ENCODE results near the gene IFNG-AS1. TPM values are rescaled to one million over a fixed set of nuclear protein-coding genes. Genes with fewer than 3 reads are reported as not detected.

The IFNG-AS1 gene
- total RNA-seq, 2 donors from 2014 or later = 2.7 TPM; not detected in 1

DNA sequence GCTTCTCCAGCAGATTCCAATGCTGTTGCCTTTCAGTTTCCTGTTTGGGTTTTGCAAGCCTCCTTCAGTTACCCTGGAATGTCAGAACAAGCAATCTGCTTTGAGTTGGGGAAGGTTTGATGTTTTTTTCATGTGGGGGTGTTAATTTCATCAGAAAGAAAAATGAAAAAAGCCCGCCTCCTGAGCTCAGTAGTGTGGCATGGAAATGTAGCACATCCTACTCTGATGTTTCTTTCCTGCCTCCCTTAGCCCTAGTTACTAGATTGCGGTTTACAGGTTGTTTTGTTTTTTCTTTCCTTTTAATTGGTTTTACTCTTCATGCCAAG lies 22.6 kb downstream of the IFNG-AS1 start:
- TF ChIP-seq, protein P1, sequence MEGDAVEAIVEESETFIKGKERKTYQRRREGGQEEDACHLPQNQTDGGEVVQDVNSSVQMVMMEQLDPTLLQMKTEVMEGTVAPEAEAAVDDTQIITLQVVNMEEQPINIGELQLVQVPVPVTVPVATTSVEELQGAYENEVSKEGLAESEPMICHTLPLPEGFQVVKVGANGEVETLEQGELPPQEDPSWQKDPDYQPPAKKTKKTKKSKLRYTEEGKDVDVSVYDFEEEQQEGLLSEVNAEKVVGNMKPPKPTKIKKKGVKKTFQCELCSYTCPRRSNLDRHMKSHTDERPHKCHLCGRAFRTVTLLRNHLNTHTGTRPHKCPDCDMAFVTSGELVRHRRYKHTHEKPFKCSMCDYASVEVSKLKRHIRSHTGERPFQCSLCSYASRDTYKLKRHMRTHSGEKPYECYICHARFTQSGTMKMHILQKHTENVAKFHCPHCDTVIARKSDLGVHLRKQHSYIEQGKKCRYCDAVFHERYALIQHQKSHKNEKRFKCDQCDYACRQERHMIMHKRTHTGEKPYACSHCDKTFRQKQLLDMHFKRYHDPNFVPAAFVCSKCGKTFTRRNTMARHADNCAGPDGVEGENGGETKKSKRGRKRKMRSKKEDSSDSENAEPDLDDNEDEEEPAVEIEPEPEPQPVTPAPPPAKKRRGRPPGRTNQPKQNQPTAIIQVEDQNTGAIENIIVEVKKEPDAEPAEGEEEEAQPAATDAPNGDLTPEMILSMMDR (IDR thresholded peaks at IDR 0.05) = no peak
- H3K4me1 ChIP-seq = no peaks in the 10 kb centered on the region
- no peaks in the 10 kb centered on the region for H3K36me3 ChIP-seq
- no peak overlapping the region for H3K4me3 ChIP-seq
- H3K9me3 ChIP-seq = no peaks in the 10 kb centered on the region
- no peak overlapping the region for H3K27ac ChIP-seq
- no peak for DNase-seq (ENCODE audit: low spot score)
- no peaks in the 10 kb centered on the region for H3K27me3 ChIP-seq

DNA sequence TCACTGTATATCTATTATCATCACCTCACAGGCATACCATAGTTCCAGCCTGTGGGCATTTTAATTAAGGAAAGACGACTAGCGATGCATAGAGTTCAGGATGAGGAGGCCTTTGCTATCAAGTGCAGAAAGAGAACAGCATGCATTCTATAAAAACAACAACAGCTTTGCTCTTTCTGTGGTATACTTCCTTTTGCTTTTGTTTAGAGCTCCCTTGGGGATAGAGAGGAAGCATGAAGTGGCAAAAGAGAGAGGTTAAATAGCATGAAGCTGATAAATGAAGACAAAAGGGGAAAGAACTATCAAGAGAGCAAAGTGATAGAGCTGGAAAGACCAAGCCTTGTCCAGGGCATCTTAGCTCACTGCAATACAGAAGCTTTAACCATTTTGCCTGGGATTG lies 23.5 kb downstream of the IFNG-AS1 start:
- H3K4me1 ChIP-seq = no peaks in the 10 kb centered on the region
- no peak for DNase-seq (ENCODE audit: low spot score)
- no peak overlapping the region for H3K4me3 ChIP-seq
- TF ChIP-seq, protein P1 (IDR thresholded peaks at IDR 0.05) = no peak
- H3K27me3 ChIP-seq = no peaks in the 10 kb centered on the region
- no peak overlapping the region for H3K27ac ChIP-seq
- no peaks in the 10 kb centered on the region for H3K36me3 ChIP-seq
- H3K9me3 ChIP-seq = no peaks in the 10 kb centered on the region

DNA sequence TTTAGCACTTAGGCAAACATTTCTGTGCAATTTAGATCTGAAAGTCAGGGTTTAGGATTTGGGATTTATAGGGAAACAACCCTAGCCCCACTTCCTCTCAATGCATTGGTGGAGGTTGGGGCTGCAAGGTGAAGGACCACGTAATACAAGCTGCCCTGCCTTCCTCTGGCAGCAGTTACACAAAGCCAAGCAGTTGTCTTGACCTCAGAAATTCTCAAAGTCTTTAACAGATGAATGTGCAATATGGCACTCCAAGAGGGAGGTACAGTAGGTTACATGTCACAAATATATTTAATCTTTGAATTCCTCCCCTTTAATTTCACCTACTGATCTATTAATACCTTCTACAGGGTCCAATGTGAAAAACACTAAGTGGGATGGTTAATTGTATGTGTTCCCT lies 23.9 kb downstream of the IFNG-AS1 start:
- Histone ChIP-seq H3K36me3 (no peaks in the 10 kb centered on the region), H3K27me3 (no peaks in the 10 kb centered on the region), H3K4me1 (no peaks in the 10 kb centered on the region), H3K4me3 (no peak overlapping the region), H3K9me3 (no peaks in the 10 kb centered on the region), H3K27ac (no peak overlapping the region)
- TF ChIP-seq, protein P1 (IDR thresholded peaks at IDR 0.05) = no peak
- no peak for DNase-seq (ENCODE audit: low spot score)

DNA sequence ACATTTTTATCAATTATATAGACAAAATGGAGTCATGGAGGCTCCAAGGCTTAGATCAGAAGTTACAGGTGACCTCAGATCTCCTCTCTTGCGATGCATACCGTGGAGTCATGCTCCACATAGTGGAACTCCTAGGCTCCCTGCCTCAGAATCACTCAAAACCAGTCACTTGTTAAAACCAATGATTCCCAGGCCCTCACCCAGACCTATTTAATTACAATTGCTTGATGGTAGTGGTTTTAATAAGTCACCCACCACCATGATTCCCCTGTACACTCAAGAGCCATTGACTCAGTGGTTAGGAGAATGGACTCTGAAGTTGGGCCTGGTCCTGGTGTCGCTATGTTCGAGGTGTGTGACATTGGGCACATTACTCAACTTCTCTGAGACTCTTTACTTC lies 26.9 kb downstream of the IFNG-AS1 start:
- H3K27ac ChIP-seq = no peak overlapping the region
- H3K4me1 ChIP-seq = no peaks in the 10 kb centered on the region
- TF ChIP-seq, protein P1 (IDR thresholded peaks at IDR 0.05) = no peak

DNA sequence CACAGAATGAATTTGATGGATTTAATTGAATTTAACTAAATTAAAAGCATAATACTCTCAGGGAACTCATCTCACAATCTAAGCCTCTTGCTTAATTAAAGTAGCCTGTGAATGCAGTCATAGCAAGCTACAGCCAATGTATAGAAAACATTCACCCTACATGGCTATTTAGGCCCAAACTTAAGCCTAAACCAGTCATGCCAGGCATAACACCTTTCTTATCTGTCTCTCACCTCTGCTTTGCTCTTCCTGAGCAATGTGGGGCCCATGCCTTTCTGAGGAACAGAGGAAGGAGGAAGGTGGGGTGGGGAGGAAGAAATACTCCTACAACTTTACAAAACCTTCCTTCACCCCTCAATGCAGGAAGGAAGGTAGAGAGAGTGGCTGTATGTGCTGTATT lies 29.1 kb downstream of the IFNG-AS1 start:
- Histone ChIP-seq H3K9me3 (no peaks in the 10 kb centered on the region), H3K4me1 (no peaks in the 10 kb centered on the region), H3K4me3 (no peak overlapping the region), H3K27me3 (no peaks in the 10 kb centered on the region), H3K27ac (no peak overlapping the region), H3K36me3 (no peaks in the 10 kb centered on the region)
- TF ChIP-seq, protein P1 (IDR thresholded peaks at IDR 0.05) = no peak
- DNase-seq (ENCODE audit: low spot score) = no peak

More for the DNA sequence above, 26.9 kb downstream of the IFNG-AS1 start:
- DNase-seq (ENCODE audit: low spot score) = no peak
- H3K4me3 ChIP-seq = no peak overlapping the region
- H3K9me3 ChIP-seq = no peaks in the 10 kb centered on the region
- no peaks in the 10 kb centered on the region for H3K36me3 ChIP-seq
- H3K27me3 ChIP-seq = no peaks in the 10 kb centered on the region

DNA sequence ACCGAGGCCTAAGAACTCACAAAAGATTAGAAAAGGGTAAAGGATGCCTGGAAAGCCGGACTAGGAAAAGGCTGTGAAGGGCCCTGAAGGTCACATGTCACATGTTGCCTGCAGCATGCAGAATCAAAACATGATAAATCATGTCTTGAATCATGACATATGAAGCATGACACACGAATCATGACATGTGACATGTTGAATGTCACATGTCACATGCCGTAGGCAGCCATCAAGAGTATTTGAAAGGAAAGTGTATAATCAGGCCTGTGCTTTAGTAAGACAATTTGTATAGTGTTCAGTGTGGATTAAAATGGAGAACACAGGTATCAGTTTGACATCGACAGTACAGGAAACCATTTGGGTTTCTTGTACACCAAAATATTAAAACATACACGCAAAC lies 30.8 kb downstream of the IFNG-AS1 start:
- Histone ChIP-seq H3K9me3 (no peaks in the 10 kb centered on the region), H3K4me1 (no peaks in the 10 kb centered on the region), H3K27me3 (no peaks in the 10 kb centered on the region), H3K36me3 (no peaks in the 10 kb centered on the region), H3K4me3 (no peak overlapping the region), H3K27ac (no peak overlapping the region)
- no peak for DNase-seq (ENCODE audit: low spot score)
- TF ChIP-seq, protein P1 (IDR thresholded peaks at IDR 0.05) = no peak

Data from right atrium auricular region (tissue), 2 donors.